ENCODE measurements around the gene LAGE3. TPM values are rescaled to one million over a fixed set of nuclear protein-coding genes. Genes with fewer than 3 reads are reported as not detected.

The LAGE3 gene
- total RNA-seq, 1 donor from 2014 or later: 14.0 TPM

DNA sequence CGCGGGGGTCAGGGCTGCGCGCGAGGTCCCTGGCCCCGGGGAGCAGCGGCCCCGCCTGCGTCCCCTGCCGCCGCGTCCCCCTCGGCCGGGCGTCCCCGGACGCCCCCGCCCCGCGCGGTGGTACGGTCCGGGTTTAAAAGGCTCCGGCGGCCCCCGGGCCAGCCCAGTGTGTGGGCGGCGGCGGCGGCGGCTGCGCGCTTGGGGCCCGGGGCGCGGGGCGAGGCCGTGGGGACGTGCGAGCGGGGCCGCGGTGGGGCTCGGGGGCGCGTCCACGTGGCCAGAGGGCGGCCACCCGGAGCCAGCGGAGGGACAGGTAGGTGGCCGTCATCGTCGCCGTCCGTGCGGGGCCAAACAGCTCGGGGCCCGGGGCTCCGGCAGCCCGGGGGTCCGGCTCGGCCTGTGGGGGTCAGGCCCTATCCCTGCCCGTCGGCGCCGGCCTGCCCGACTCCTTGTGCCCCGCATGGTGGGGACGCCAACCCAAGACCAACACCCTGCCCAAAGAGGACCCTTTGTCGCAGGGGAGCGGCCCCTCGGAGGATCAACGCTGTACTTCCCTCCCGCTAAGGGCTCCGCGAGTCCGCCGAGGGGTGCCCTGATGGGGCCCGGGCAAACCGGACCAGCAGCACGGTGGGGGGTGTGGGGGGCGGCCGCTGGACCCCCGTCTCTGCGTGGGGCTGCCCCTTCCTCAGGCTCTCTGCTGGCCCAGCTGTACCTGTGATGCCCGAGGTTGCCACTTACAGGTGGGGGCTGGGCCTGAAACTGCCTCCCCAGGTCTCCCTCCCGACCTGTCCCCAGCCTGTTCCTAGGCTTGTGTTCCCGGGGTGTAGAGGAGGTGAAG is 20.7 kb downstream of the LAGE3 start, which contains the start of gene PLXNA3:
TSS of gene PLXNA3 (plus strand) at position 166 of the 838 bp plus-strand sequence. CDS start 1,903 bp downstream, outside the sequence.
- DNase-seq (ENCODE audit: low read depth): no peak

DNA sequence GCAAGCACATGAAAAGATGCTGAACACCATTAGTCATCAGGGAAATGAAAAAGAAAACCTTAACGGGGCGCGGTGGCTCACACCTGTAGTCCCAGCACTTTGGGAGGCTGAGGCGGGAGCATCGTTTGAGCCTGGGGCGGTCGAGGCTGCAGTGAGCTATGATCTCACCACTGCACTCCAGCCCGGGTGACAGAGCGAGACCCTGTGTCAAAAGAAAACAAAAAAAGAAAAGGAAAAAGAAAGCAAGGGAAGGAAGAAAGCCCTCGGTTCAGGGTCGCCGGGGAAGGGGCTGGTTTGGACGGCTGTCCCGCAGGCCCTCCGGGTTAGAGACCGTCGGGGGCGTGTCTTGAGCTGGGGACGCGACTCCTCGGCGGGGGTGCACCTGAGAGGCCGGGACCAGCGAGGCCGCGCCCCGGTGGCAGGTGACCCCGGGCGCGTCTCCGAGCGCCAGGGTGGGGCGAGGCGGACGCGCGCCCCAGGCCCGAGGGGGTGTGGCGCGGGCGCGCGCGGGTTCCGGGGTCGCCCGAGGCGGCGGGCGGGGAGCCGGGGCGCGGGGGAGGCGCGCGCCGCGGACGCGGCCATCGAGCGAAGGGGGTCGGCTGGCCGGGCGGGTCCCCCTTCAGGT is 21.5 kb downstream of the LAGE3 start:
- DNase-seq (ENCODE audit: low read depth): no peak

DNA sequence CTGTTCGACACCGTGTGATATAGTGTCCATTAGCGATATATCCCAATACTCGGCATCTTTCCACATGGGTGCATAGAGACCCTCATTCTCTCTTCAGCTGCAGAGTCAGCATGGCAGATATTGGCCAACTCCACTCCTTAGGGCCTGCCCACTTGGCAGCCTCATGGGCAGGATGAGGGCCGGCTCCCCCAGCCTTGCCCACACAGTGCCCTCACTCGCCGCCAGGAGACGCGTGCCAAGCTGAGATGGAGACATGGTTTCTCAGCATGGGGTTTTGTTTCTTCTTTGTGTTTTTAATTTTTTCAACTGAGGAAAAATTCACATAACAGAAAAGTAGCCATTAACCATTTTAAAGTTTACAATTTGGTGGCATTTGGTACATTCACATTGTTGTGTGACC is 26.3 kb downstream of the LAGE3 start:
- no peak for DNase-seq (ENCODE audit: low read depth)

DNA sequence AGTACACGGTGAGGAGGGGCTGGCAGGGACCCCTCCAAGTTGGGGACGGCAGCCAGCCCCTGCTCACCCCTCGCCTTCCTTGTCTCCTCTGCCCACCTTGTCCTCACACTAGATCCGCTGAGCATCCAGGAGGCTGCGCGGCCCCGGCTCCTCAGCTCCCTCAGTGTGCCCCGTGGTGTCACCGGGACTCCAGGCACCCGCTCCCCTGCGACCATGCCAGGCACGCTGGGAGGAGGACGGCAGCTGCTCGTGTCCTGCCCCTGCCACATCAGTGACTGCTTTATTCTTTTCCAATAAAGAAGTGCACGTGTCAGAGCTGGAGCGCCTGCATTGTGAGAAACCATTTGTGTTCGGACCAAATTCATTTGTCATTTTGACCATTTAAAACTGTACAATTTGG is 28.8 kb downstream of the LAGE3 start:
- no peak for DNase-seq (ENCODE audit: low read depth)

DNA sequence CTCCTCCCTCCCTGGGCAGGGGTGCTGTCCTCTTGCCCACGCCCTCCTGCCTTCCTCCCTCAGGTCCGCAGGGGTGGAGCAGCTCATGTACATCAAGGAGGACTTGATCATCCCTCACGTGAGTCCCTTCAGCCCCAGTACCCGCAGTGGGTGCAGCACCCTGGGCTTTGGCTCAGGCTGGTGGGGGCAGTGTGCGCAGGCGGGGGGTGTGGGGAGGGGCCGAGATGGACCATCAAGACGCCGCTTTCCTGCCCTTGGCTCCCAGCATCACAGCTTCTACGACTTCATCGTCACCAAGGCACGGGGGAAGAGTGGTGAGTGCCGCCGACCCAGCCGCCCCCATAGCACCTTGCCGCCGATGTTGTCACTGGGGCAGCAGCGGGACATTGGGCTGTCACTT is 29.5 kb downstream of the LAGE3 start:
- no peak for DNase-seq (ENCODE audit: low read depth)

- no peak for DNase-seq (ENCODE audit: low read depth)
Measured at GRCh38 chrX:154448484-154448883, 30.6 kb downstream of the LAGE3 start.

DNA sequence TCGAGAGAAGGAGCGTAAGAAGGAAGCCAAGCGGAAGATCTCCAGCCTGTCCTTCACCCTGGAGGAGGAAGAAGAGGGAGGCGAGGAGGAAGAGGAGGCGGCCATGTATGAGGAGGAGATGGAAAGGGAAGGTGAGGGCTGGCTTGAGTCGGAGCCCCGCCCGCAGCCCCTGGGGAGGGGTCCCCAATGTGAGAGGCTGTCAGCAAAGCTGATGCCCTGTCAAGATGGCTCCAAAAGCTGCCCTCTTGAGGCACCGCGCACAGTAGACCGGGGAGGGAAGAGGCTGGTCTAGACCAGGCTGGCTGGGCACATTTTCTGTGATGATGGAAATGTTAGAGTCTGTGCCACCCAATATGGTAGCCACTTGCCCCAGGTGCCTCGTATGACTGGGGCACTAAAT is 32.7 kb downstream of the LAGE3 start:
- no peak for DNase-seq (ENCODE audit: low read depth)

GRCh38 chrX:154445776-154446175 is 33.3 kb downstream of the LAGE3 start:
- DNase-seq (ENCODE audit: low read depth): no peak

GRCh38 chrX:154444755-154445246 is 34.3 kb downstream of the LAGE3 start:
- DNase-seq (ENCODE audit: low read depth): no peak

GRCh38 chrX:154443992-154444754 is 34.9 kb downstream of the LAGE3 start, which contains the start of gene FAM50A:
TSS of gene FAM50A (plus strand) at chrX:154444141. CDS start at chrX:154444236, 95 bp downstream.
- DNase-seq (ENCODE audit: low read depth): no peak

DNA sequence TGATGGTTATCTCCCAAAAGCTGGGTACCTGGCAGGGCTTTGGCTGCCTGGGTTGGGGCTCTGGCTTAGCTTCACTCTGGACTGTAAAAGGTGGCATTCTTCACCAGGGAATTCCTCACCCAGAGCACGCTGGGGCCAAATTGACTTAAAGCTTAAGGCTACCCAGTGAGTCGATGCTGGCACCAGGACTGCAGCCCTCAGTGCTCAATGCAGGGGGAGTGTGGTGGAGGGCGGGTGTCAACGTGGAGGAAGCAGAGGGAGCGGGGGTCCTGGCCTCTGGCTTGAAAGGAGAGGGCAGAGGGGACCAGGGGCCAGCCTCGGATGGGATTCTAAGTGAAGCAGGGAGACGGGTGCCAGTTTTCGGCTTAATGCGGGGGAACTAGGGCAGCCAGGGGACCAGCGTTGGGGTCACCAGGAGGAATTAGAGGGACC is 35.6 kb downstream of the LAGE3 start:
- no peak for DNase-seq (ENCODE audit: low read depth)

- no peak for DNase-seq (ENCODE audit: low read depth)
Measured at GRCh38 chrX:154441984-154442707, 36.9 kb downstream of the LAGE3 start.

GRCh38 chrX:154441564-154441963 is 37.5 kb downstream of the LAGE3 start:
- no peak for DNase-seq (ENCODE audit: low read depth)

GRCh38 chrX:154440623-154441357 is 38.3 kb downstream of the LAGE3 start:
- DNase-seq (ENCODE audit: low read depth): no peak

GRCh38 chrX:154439841-154440240 is 39.2 kb downstream of the LAGE3 start:
- no peak for DNase-seq (ENCODE audit: low read depth)

DNA sequence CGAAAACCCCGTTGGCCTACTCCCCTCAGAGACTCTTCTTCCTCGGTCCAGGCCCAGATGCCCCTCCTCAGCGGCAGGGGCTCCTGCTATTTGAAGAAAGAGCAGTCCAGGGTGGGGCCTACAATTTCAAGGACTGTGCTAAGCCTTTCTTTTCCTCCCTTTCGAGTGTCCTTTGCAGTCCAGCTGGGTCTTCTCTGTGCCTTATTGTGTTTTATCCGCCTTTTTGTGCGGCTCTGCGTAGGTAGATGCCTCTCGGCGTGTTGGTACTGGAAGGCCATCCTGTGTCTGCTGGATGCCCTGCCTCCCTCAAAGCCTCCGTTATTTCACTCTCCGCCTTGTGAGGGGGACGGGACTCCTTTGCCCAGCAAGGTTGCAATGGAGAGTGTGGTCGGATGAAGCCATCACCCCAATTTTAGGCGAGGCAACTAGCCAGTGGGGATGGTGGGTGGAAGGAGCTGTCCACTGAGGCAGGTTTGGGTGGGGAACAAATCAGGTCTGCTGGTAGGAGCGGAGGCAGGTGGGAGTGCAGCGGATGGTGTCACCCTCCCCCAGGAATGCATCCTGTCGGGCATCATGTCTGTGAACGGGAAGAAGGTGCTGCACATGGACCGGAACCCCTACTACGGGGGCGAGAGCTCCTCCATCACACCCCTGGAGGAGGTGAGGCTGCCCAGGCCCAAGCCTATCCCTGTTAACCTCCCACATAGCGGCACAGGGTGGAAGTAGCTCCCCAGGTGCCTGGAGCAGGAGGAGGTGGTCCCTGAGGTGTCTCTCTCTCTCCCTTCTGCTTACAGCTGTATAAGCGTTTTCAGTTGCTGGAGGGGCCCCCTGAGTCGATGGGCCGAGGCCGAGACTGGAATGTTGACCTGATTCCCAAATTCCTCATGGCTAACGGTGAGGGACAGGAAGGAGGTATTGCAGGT is 40.8 kb downstream of the LAGE3 start:
- DNase-seq (ENCODE audit: low read depth): no peak

GRCh38 chrX:154436983-154437752 is 41.9 kb downstream of the LAGE3 start, which contains the start of gene GDI1:
TSS of gene GDI1 (plus strand) at chrX:154437154. CDS start at chrX:154437255, 101 bp downstream.
- DNase-seq (ENCODE audit: low read depth): no peak

DNA sequence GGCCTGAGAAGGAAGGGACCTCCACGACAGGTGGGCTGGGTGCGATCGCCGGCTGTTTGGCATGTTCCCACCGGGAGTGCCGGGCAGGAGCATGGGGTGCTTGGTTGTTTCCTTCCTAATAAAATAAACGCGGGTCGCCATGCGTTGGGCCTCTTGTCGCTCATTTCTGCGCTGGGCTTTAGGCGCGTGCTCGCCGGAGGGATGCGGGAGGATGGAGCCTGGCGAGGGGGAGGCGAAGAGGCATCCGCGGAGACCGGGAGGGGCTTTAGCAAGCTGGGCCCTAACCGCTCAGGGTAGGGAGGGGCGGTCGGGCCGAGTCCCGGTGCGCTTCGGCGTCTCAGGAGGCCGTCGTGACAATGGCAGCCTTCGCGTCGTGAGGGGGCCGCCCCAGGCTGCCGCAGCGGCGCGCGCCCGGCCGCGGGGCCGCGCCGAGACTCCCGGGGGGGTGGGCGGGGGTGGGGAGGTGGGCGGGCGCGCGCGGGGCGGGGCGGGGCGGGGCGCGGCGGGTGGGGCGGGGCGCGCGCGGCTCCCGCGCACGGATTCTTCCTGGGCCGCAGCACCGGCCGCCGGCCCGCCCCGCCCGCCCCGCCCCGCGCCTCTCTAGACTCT is 42.6 kb downstream of the LAGE3 start:
- DNase-seq (ENCODE audit: low read depth): no peak
